Aortic smooth muscle cell (primary cell): Measurements from ENCODE around the gene HMHB1. TPM values are rescaled to one million over a fixed set of nuclear protein-coding genes. Genes with fewer than 3 reads are reported as not detected.

Experiments used
- total RNA-seq: library from RNA; depleted of rRNA; stranded (reverse); fragments of >200 nt; gene quantifications from 2 replicates; pipeline ENCODE4 v1.2.3, GENCODE V29; 2014

The HMHB1 gene
- not detected in 2 replicates for total RNA-seq

DNA sequence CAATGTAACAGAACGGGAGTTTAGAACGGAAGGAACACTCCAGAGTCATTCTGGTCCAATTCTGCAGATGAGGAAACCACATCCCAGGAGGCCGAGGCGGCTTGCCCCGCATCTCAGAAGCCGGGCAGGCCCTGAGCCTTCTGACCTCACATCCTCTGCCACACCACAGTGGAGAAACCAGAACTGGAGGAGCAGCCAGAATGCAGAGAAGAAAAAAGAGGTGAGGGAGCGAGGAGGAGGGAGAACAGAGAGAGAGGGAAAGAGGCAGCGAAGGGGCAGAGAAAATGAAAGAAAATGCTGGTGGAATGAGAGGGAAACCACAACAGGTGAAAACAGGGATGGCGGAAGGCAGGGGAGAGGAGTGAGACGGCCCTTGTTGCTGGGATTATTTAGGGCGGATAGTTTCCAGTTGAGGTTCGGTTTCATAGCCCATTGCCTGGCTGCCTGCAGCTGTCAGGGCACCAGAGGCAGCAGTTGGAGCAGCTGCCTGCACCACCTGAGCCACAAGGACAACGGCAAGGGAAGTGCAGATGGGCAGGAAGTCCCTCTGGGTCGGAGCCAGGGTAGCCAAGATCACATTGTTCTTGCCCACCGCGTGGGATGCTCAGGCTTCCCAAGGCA is at the start of gene HMHB1:
HMHB1 (plus strand) TSS at position 77 of the 621 bp plus-strand sequence.

